HTR-8/SVneo (cell line): ENCODE results near the gene DDX41.
A peak's percentile ranks its signal among the peaks of the same experiment; 100 is the strongest.
"Not testable (repeated sequence)": the region's sequence is repeated elsewhere in the genome, so short reads cannot be mapped to it uniquely, and the experiment has no call there.

Experiments
- DNase-seq: peaks from one replicate; pipeline ENCODE4 v3.0.0; 2011; ENCODE audit warnings: low spot score, mixed read lengths; ENCODE audit not compliant: insufficient read length
- FAIRE-seq: peaks from 2 replicates; lab custom pipeline; 2011; peaks lifted over from hg19 to GRCh38; lab: Jason Lieb, UNC

The DDX41 gene

DNA sequence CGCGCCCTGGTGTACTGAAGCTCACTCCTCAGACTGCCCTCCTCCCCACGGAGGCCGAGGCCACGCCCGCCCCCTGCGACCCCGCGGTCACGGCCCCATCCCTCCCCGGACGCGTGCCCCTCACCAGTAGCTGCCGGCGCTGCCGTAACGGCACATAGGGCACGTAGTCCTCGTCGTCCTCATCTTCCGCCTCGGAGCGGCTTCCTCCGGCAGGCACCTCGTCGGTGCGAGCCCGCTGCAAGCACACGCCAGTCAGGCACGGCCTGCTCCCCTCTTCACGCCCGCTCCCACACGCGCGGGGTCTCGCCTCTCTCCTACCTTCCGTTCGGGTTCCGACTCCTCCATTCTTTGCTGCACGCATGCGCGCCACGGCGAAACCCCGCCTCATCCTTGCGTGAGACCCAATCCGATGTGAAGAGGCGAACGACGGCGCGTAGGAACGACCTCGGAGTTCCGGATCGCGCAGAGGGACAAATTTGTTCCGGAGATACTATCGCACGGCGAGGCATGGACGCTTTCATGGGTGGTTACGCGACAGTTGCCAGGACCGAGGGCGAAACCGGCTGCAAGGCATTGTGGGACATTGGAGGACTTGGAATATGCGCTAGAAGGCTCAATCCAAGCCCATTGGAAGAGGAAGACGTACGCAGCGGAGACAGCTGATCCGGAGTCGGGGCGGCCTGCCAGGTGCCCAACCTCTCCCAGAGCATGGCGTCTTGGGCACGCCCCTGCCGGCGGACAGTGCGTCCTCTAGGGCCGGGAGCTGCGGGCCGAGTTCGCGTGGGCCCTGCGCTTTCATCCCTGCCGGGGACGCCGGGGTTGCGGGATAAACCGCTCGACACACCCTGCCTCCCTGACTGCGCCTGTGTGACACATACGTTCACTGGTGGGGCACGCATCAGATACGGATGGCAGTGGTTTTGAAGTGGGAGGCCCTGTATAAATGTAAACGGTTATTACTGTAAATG is at the start of gene DDX41:
Gene DDX41, minus strand, starts transcription at position 361 of the 968 bp plus-strand sequence. Its CDS starts 16 bp downstream, at position 345.
- DNase-seq (peak; percentile 98), FAIRE-seq (peak; percentile 98)

DNA sequence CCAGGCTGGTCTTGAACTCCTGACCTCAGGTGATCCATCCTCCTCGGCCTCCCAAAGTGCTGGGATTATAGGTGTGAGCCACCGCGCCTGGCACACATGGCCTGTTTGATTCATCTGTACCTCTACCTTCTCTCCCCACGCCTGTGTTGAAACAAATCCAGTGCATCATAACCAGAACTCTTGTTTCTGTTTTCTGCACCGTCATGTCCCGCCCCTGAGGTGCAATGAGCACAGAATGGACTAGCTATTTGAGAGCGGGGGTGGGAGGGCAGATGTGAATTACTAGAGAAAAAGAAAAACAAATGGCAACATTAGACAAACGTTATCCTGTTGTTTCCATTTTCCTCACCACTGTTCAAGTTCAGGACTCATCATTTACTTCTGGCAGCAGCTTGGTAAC is 48.3 kb upstream of the DDX41 start:
- DNase-seq (no peak), FAIRE-seq (no peak)

DNA sequence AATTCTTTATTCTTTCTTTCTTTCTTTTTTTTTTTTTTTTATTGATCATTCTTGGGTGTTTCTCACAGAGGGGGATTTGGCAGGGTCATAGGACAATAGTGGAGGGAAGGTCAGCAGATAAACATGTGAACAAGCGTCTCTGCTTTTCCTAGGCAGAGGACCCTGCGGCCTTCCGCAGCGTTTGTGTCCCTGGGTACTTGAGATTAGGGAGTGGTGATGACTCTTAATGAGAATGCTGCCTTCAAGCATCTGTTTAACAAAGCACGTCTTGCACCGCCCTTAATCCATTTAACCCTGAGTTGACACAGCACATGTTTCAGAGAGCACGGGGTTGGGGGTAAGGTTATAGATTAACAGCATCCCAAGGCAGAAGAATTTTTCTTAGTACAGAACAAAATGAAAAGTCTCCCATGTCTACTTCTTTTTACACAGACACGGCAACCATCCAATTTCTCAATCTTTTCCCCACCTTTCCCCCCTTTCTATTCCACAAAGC is 42.7 kb upstream of the DDX41 start:
- DNase-seq, FAIRE-seq: not testable (repeated sequence)

DNA sequence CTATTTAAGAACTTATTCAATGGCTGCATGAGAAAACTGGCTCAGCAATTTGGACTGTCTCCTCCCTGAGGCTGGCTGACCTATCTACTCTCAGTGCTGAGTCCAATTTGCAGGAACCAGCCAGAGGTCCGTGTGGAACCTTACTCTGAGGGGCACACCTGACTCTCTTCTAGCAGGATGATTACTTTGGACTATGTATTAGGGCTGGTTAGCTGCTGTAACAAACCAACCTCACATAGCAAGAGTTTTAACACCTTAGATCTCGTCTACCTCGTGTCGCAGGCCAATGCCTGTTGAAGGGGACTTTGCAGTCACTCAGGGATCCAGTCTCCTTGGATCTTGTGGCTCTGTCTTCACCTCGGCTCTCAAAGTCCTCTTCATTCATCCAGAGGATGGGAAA is 41.0 kb upstream of the DDX41 start:
- FAIRE-seq (no peak), DNase-seq (no peak)

DNA sequence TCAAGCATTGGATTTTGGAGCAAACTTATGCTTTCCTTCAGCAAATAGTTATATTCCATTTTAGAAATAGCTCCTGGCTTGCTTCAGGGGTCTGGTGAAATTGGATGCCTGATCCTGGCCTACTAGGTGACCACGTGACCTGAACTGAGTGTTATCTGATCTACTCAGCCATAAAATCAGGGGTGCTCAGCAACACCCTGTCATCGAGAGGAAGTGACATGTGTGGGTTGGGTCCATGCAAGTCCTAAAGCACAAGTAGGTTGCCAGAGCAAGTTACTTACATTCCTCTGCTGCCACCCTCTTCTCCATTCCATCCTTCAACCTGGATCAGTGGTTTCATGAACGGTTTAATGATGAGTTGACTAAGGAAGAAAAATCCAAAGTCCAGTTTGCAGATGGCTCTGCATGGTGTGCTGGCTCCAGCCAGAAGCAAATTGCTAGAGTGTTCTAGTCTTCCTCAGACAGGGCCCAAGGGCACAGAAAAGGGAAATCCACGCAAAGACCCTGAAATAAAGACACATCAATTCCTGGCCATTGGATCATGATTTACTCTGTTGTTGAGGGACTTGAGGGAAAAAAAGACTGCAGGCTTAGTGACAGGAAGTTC is 40.4 kb upstream of the DDX41 start:
- DNase-seq, result peak; percentile 82
- FAIRE-seq, result no peak

DNA sequence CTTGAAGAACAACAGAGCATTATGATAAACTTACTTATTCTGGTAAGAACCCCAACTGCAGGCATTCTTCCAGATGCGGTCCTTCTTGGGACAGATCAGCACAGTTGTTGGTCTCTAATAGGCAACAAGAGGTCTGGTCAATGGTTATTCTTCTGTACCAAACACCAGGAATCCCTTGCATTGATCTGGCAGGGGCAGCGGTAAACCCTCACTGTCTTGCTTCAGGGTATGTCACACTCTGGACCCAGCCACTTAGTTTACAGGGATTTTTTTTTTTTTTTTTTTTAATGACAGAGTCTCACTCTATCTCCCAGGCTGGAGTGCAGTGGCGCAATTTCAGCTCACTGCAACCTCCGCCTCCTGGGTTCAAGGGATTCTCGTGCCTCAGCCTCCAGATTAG is 38.9 kb upstream of the DDX41 start:
- no peak for FAIRE-seq

DNA sequence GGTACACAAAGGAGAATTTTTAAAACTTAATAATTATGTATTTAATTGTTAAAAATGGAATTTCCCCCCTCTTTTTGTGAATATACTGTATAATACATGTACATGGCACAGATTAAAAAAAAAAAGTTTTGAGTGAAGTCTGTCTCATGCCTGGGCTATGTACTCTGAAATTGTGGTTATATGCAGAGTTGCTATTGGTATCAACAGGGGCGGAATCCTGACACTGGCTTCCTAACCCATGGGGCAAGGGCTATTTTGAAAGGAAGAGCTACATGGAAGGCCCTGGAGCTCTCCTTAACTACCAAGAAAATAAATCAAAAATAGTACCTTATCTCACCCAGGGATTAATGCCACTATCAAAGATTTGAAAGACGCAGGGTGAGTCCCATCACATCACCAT is 38.5 kb upstream of the DDX41 start:
- FAIRE-seq, result no peak

More for the DNA sequence above, 38.9 kb upstream of the DDX41 start:
- no peak for DNase-seq

DNA sequence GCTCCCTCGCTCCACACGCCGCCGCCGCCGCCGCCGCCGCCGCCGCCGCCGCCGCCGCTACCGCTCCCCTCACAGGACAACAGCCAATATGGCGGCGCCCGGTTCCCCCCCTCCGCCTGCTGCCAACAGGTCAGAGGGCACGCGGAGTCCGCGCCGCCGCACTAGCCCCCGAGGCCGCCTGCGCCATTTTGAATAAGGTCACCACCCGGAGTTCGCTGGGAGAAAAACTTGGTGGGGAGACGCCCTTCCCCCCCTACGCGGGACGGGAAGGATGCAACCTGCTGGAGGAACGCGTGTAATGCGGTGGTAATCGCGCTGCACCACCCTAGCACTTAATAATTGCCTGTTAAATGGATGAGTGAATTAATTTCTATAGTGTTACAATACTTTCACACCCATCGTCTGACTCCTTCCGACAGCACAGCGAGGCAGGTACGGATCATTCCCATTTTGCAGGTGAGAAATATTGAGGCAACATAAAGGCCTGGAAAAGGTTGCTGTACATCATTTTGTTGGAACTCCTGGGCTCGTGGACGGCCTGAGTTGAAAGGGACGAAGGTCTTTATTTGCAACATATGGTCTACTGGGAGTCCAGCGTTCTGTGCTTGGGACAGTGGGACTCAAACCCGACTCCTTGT is 37.8 kb upstream of the DDX41 start, which contains the start of gene FAM193B:
Gene FAM193B, minus strand, starts transcription at position 90 of the 638 bp plus-strand sequence. CDS start 105 bp downstream, outside the sequence.
- DNase-seq (peak; percentile 93), FAIRE-seq (peak; percentile 38)

More for the DNA sequence above, 38.5 kb upstream of the DDX41 start:
- no peak for DNase-seq

DNA sequence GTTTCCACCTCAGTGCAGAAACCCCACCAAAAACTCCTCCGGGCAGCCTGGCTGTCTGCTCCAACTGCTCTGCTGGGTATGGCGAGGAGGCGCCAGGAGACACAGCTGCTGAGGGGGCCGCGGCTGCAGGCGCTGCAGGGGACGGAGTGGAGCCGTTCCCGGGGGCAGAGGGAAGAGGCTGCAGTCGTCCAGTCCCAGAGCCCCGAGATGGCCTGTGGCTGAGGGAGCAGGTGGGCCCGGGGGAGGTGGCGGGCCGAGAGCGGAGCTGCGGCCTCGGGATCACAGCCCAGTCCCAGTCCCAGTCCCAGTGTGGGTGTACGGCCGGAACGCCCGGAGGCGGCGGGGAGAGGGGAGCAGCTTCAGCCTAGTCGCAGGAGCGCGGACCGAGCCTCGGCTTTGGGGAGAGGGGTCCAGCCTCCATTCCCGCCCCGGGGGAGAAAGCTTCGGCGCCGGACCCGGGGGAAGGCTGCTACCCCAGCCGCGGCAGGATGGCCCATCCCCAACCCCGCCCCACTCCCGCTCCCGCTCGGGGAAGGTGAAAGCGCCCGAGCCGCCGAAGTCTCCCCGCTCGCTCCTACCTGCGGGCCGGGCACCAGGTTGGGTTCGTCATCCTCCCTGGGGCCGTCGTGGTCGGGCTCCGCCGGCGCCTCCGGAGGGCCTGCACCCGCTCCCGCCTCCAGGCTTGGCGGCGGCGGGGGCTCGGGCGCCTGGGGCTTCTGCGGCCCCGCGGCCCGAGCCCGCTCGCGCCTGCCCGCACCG is 37.1 kb upstream of the DDX41 start:
- FAIRE-seq, result no peak
- DNase-seq, result peak; percentile 38

DNA sequence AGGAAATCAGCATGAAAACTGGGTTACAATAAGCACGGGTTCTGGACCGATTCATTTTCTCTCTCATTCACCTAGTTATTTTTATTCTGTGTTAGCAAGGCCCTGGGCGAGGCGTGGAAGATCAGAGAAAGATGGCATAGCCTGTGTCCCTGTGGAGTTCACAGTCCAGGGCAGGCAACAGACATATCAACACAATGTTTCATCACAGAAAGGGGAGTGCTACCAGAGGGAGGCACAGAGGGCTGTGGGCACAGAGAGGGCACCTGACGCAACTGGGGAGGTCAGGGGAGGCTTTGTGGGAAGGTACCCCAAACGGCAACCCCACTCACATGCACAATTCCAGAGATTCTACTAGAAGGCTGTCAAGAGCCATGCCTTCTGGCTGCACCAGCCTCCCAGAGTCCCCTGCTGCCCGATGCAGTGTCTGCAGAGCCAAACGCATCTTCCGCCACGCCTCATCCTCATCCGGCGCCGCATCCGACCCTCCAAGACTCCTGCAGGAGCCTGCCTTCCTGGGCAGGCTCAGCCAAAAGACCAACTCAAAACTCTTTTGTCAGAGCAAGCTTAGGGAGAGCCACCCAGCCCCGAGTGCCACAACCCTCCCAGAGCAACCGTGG is 36.2 kb upstream of the DDX41 start:
- DNase-seq (no peak), FAIRE-seq (no peak)

DNA sequence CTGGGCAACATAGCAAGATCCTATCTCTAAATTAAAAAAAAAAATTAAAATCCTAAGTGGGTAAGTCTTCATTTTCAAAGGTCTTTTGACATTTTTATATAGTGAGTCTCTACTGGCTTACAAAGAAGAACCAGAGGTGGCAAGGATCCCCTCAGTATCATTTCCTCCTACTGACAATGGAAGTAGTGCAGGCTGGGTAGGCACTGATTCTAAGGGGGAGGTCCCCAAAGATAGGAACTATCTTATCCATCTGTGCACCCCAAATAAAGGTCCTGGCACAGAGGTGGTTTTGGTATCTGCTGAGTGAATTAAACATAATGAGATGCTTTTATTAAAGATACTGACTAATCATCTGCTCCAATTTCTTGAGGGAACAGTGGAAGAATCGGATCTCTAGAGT is 33.4 kb upstream of the DDX41 start:
- DNase-seq, result no peak
- FAIRE-seq, result no peak

DNA sequence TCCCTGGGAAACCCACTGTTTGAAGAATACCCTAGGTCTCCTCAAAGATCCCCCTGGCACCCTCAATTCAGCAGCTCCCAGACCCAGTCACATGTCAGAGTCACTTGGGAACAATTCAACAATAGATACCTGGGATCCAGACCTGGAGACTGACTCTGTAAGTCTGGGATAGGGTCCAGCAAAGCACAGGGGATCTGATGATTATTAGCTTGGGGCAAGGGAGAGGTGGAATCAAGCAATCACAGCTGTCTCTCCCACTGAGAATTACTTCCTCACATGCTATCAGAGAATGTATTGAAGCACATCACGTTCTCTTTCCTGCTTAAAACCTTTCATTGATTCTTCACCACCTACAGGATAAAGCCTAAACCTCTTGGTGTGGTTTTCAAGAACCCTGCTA is 31.7 kb upstream of the DDX41 start:
- FAIRE-seq (no peak), DNase-seq (no peak)

DNA sequence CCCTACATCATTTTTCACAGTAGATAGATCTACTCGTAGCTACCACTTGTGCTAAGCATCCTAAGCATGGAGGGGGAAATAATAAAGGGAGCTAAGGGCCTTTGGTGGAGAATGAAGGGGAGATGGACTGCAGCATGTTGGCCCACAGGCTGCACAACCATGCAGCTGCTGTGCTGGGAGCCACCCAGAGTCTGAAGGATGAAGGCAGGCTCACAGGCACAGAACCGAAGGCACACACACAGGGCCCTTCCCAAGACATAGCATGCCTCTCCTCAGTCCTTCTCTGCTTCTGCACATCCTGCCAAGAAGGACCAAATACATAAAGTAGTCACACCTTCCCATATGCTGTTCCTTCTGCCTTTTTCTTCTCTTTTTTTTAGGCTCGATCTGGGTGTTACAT is 31.0 kb upstream of the DDX41 start:
- no peak for FAIRE-seq
- DNase-seq, result no peak

DNA sequence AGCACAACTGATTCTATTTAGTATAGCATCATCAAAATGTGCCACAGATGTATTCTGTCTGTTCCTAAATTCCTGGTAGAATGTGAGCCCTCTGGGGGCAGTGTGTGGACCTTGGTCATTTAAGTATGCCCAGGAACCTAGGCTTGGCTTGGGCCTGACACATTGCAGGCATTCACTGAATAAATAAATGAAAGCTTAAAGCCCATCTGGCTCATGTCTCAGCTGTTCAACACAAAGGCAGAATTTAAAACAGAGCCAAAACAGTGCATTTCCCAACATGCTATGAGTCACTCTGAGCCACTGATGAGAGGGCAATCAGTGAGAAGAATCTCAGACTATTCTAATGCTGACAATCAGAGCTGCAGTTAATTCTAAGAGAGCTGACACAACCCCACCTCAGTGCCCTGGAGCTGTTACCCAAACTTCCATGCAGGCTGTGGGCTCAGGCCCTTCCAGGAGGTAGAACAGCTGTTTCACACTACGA is 29.5 kb upstream of the DDX41 start:
- peak; percentile 88 for FAIRE-seq
- peak; percentile 80 for DNase-seq

DNA sequence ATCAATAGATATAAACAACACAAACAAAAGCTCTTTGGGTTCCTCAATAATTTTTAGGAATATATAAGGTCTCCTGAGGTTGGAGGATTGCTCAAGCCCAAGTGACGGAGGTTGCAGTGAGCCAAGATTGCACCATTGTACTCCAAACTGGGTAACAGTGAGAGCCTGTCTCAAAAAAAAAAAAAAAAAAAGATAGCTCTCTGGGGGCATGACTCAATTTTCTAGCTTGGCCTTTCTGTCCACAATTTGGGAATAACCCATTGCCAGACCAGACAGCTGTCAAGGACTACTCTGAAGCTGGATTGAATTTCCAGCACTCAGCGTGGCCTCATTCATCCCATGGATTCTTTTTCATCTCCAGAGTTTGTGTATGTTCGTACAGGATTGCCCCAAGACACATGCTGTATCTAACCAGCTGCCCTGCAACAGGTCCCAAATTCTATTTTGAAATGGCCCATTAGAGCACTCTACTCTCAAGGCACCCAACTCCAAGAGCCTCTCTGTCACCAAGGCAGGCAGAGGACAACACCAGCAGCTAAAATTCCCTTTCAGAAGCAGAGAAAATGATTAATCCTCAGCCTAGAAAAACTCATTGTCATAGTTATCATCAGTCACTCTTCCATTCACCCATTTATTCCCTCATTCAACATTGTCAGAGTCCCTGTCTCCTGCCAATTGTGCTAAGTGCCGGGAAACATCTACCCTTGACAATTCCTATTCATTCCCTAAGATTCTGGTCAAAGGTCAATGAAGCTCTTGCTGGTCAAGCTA is 28.9 kb upstream of the DDX41 start:
- FAIRE-seq (no peak), DNase-seq (no peak)

DNA sequence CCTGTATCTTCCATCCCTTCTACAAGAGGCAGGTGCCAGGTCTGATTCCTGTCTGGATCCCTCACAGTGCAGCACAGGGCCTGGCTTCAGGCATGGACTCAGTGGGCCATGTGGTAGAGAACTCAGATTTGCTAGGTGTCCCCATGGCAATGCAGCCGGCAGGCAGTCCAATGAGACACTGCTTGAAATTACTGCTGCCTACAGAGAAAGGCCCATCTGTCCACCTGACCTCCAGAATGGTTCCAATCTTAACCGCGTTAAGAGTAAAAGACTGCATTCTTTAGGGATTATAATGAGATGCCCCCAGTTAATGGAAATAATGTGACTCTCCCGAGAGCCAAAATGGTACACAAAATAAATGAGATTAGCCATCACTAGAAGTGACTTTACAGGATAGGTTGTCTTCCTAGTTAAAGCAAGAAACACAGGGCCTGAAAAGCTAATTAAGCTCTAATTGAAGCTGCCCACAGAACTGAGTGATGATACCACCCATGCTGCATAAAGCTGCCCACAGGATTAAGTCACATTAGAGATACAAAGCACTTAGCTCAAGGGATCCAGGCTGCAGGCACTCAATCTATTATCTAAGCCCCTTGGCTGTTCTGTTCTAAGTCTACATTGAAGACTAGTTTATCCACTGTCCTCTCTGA is 26.2 kb upstream of the DDX41 start:
- FAIRE-seq (no peak), DNase-seq (no peak)

DNA sequence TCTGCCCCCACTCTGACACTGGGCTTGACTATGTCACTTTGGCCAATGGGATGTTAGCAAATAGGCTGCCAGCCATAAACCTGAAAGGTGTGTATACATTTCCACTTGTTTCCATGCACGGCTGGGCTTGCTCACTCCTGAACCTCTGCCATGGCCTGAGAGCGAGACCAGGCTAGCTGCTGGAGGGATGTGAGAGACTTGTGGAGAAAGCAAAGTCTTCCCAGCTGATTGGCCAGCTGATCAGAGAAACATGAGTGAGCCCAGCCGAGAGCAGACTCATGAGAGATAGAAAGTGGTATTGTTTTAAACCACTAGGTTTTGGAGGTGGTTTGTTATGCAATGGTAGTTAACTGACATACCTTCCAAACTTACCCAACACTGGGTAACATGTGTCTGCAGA is 23.7 kb upstream of the DDX41 start:
- no peak for FAIRE-seq
- no peak for DNase-seq

DNA sequence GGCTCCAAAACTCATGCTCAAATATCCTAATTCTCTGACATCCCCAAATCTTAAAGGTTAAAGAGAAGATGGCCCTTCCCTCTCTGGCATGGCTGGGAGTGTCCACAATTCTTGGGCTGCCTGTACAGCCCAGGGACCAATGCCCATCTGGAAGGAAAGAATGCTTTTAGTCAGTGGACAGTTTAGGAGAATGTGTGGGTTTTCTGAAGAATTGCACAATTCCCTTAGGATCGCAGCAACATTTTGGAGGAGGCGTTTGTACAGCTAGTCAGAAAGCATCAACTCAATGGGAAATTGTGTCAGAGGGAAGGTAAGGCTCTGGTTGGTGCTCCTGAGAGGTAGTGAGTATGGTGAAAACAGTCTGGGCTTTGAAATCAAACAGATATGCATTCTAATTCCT is 22.6 kb upstream of the DDX41 start:
- FAIRE-seq (no peak), DNase-seq (no peak)
